GM19372 (cell line): Measurements from ENCODE around the gene ZFYVE28.

Source experiments
- ATAC-seq: cut with Tn5 transposase; IDR thresholded peaks from one replicate; pipeline ENCODE4 v1.9.1; 2021; ENCODE audit warnings: mild to moderate bottlenecking, low read depth, moderate library complexity; ENCODE audit not compliant: unreplicated experiment

The ZFYVE28 gene

DNA sequence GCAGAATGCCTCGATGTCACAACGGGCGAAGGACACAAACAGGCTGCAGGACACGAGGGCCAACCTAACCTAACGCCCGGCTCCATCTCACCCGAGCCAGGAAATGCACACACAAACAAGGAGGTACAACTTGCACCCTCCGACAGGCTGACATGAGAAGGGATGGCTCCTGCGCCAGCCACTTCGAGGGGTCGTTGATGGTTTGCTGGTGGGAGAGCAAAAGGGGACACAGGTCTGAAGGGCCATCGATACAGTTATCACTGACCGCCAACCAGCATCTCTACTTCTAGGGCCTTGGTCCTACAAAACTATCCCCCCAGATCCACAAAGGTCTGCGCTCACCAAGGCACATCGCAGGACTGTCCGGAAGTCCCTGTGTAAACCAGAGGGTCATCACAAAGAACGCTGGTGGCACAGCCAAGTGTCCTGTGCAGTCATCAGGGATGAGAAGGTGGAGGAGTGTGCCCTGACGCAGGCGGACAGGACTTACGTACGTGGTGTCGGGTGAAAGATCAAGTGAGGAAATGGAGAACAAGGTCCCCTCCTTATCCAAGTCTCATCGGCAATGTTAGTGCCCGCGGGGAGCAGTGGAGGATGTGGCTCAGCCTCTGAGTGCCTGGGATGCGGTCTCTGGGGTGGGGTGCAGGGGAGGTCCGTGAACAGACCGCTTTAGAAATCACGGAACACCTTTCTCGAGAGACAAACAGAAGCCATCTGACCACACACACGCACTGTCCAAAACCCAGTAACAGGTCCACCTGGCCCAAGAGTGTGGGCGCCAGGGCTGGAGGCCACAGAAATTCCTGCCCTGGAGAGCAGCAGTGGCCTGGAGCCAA lies 163.6 kb downstream of the ZFYVE28 start:
- no peak for ATAC-seq

DNA sequence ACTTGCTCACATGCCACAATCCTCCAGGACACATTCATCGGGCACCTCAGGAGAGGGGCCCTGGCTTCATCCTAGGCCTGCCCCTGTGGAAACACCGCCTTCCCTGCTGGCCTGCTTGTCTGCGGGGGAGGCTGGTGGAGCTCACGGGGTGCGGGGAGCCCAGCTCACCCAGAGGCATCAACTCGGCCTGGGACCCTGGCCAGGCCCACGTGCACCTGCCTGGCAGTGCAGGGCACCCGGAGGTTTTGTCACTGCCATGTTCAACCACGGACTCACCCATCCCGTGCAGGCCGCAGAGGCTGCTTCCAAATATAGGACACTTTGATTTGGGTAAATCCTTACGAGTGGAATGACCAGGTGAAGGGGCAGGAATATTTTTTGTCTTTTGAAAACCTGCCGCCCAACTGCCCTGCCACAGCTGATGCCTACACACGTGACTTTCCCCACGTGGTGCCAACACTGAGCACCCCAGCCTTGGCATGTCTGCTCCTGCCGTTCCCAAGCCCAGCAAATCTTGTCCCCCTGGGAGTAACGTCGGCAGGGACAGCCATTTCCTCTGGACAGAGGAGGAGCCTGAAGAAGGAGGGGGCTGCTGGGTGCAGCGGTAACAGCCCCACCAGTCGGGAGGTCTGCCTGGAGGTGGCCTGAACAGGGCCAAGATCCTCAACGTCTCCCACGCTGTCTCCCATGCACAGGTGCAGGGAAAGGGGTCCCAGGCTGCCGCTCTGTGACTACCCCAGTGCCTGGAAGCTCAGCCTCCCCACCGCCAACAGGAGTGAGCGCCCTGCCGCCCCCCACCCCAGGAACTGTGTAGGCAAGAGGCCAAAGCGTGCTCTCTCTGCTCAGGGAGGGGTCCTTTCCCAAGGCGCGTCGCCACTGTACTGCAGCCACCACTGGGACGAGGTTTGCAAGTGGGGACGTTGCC lies 165.0 kb downstream of the ZFYVE28 start:
- no peak for ATAC-seq

GRCh38 chr4:2252530-2253091 lies 165.8 kb downstream of the ZFYVE28 start:
- no peak for ATAC-seq

DNA sequence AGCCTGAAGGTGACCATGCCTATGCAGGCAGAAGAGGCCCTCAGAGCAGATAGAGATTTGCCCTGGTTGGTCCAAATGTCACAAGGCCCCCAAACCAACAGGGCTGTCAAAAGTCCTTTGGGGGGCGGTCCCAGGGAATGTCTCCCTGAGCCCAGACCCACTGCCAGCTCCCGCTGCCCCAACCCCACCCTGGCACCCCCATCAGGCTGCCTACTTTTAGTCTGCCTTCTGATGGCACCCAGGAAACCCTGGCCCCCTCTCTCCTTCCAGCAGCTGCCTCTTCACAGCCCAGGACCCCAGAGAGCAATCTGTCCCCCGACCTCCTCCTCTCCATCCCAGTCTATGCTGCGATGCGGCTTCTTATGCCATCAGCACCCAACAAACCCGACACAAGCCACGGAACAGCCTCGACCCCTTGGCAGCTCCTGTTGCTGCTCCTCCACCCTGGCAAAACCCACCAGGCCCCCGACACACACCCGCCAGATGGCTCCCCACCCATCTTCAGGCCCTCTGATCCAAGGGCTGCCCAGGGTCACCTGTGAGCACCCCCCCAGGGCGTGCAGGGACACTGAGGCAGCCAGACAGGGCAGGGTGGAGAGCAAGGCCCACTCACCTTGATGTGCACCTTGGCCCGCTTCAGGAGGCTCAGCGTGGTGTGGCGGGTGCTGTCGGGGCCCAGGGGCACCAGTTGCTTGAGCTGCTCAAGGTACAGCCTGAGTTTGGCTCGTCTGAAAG lies 166.5 kb downstream of the ZFYVE28 start:
- ATAC-seq = no peak

- no peak for ATAC-seq
Measured at GRCh38 chr4:2251073-2251794, 167.2 kb downstream of the ZFYVE28 start.

- no peak for ATAC-seq
Measured at GRCh38 chr4:2250357-2251072, 167.9 kb downstream of the ZFYVE28 start.

GRCh38 chr4:2249526-2250356 lies 168.7 kb downstream of the ZFYVE28 start:
- no peak for ATAC-seq

DNA sequence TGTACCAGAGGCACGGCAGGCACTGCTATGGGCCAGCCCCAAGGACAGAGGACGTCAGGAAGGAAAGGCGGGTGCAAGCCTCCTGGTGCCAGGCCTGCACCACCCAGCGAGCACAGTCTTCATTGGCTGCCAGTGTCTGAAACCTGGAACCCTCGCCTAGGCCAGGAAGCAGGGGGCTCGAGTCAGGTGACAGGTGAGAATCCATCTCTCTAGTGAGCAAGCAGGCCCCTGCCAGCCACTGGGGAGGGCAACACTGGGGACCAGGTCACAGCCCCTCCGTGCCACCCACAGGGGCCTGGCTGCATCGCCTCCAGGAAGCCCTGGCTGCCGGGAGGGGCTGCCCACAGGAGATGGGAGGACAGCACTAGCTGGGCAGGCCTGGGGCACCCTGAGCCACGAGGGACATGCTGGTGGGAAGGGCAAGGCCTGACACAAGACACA lies 169.6 kb downstream of the ZFYVE28 start:
- no peak for ATAC-seq

- no peak for ATAC-seq
Measured at GRCh38 chr4:2248044-2248780, 170.2 kb downstream of the ZFYVE28 start.

DNA sequence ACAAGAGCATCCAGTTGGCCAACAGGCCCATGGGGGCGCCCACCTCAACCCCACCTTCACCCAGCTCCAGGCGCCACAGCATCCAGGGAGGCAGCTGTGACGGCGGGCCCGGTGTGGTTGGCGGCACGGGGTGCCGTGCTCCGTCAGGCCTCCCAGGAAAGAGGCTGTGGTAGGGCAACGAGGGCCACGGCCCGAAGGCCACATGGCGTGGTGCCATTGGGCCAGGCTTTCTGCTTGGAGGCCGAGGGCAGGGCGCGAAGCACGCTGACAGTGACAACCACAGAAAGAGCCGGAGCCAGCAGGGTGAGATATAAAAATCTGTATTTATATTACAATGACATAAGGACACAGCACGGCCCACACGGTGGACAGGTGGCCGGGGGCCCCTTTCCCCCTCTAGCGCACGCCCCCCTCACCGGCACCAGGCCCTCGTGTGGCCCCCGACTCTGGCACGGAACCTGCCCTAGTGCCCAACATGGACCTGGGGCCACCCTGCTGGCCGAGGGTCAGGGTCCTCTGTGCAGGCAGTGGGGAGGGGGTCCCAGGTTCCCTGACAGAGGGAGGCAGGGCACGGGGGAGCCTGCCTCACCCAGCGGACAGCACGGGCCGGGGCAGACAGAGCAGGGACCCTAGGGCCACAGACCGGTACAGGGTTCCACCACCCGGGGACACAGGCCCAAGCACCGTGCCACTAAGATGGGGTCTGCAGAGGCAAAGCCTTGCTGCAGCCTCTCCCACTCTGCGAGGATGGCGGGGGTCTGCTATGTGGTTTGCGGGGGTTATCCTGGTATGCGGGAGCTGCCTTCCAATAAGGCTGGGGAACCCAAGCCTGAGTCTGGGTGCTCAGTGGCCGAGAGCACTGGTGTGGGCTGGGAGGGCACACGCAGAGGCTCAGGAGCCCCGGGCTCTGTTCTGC lies 171.1 kb downstream of the ZFYVE28 start:
- ATAC-seq = no peak

- no peak for ATAC-seq
Measured at GRCh38 chr4:2246384-2247127, 171.9 kb downstream of the ZFYVE28 start.

DNA sequence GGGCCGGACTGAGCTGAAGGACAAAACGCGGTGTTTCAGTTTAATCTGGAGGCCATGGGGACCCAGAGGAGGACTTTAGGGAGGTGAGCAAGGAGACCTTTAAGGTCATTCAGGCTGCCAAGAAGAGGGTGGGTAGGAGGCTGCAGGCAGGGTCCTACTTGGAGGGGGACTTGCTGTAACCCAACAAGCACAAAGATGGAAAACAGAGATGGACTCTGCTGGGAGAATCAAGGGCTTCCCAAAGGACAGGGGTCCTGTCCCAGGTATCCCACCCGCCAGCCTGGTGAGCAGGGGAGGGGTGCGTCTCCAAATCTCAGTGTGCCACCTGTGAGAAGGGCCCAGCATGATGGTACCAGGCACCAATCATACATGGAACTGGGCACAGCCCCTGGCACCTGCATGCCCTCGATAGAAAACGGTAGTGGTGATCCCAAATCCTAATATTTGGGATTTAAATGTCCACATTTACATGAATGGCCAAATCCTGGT lies 172.6 kb downstream of the ZFYVE28 start:
- ATAC-seq = no peak

- no peak for ATAC-seq
Measured at GRCh38 chr4:2245057-2245786, 173.2 kb downstream of the ZFYVE28 start.

GRCh38 chr4:2243681-2244380 lies 174.6 kb downstream of the ZFYVE28 start:
- no peak for ATAC-seq
